HepG2 (cell line): ENCODE data around the gene TFF2. TPM values are rescaled to one million over a fixed set of nuclear protein-coding genes. Genes with fewer than 3 reads are reported as not detected.

Experiments used
- FIP1L1 ChIP-seq: fragments of 200-400 bp; formaldehyde crosslinking; IDR thresholded peaks from 2 replicates; pipeline ENCODE4 v1.6.1; 2018; ENCODE audit warnings: low read depth, mild to moderate bottlenecking, low read length, moderate library complexity, borderline replicate concordance; ENCODE audit not compliant: insufficient read depth
- GATAD2A ChIP-seq: IDR thresholded peaks from 2 replicates; pipeline ENCODE4 v1.6.1; 2016
- HOXA7 ChIP-seq: sonication (generic); formaldehyde crosslinking; IDR thresholded peaks from 2 replicates; pipeline ENCODE4 v1.8.1; 2022; ENCODE audit warnings: mild to moderate bottlenecking, missing genetic modification reagents, moderate library complexity
- IRX3 ChIP-seq: sonication (generic); formaldehyde crosslinking; IDR thresholded peaks from 2 replicates; pipeline ENCODE4 v1.8.1; 2023; ENCODE audit warnings: mild to moderate bottlenecking, low read depth, missing genetic modification reagents, borderline replicate concordance
- NFYB ChIP-seq: sonication (generic); formaldehyde crosslinking; IDR thresholded peaks from 2 replicates; pipeline ENCODE4 v1.4.0; 2020; ENCODE audit warnings: missing genetic modification reagents
- PRDM10 ChIP-seq: sonication (generic); formaldehyde crosslinking; IDR thresholded peaks from 2 replicates; pipeline ENCODE4 v1.4.0; 2020; ENCODE audit warnings: low read depth, missing genetic modification reagents
- RFX5 ChIP-seq: IDR thresholded peaks from 2 replicates; pipeline ENCODE4 v1.6.1; 2011; ENCODE audit warnings: low read depth, low read length, improper control_type of control experiment
- SAP130 ChIP-seq: IDR thresholded peaks from 2 replicates; pipeline ENCODE4 v1.6.1; 2016; ENCODE audit warnings: low read depth
- SP1 ChIP-seq, 2 experiments: fragments of 450-650 bp in 1 of 2; sonication (generic) in 1 of 2; formaldehyde crosslinking in 1 of 2; IDR thresholded peaks; 2 replicates each; pipeline versions ENCODE4 v1.4.0 to v1.6.1; 2016 to 2020; ENCODE audit warnings: missing genetic modification reagents in 1 of 2
- TMF1 ChIP-seq: sonication (generic); formaldehyde crosslinking; IDR thresholded peaks from 2 replicates; pipeline ENCODE4 v1.8.1; 2022; ENCODE audit warnings: low read depth, missing genetic modification reagents
- WIZ ChIP-seq: sonication (generic); formaldehyde crosslinking; IDR thresholded peaks from 2 replicates; pipeline ENCODE4 v1.5.1; 2020; ENCODE audit warnings: mild to moderate bottlenecking, missing genetic modification reagents
- ZMAT5 ChIP-seq: sonication (generic); formaldehyde crosslinking; IDR thresholded peaks from 2 replicates; pipeline ENCODE4 v1.5.0; 2020; ENCODE audit warnings: mild to moderate bottlenecking, low read depth, missing genetic modification reagents, borderline replicate concordance
- ZNF343 ChIP-seq: sonication (generic); formaldehyde crosslinking; IDR thresholded peaks from 2 replicates; pipeline ENCODE4 v1.4.0; 2020; ENCODE audit warnings: mild to moderate bottlenecking, missing genetic modification reagents
- ZNF550 ChIP-seq: sonication (generic); formaldehyde crosslinking; IDR thresholded peaks from 2 replicates; pipeline ENCODE4 v1.4.0; 2020; ENCODE audit warnings: mild to moderate bottlenecking, missing genetic modification reagents, borderline replicate concordance
- ZSCAN31 ChIP-seq: sonication (generic); formaldehyde crosslinking; IDR thresholded peaks from 2 replicates; pipeline ENCODE4 v1.5.0; 2020; ENCODE audit warnings: low read depth, mild to moderate bottlenecking, missing genetic modification reagents
- polyA plus RNA-seq, 8 experiments: library from polyadenylated mRNA; depleted of rRNA in 3 of 8; stranded (reverse) in 7 of 8; unstranded in 1 of 8; fragments of >200 nt; fragmentation: Illumina TruSeq in 4 of 8; extraction: Trizol in 4 of 8; gene quantifications; 2 replicates each; pipeline versions ENCODE4 v1.2.1 to v1.2.3, GENCODE V29; 2011 to 2016; ENCODE audit warnings: low read depth in 4 of 8, missing spikeins in 1 of 8, mixed read lengths in 1 of 8; ENCODE audit not compliant: insufficient read depth in 1 of 8
- total RNA-seq, 5 experiments: library from RNA; depleted of rRNA; stranded (reverse); fragments of >200 nt; fragmentation: Illumina TruSeq; extraction: Trizol; gene quantifications; 2 replicates each; pipeline ENCODE4 v1.2.3, GENCODE V29; 2016; ENCODE audit warnings: low read depth in 1 of 5
- TF ChIP-seq, protein P1 (sequence below), 2 experiments: fragments of 450-650 bp in 1 of 2; sonication (generic) in 1 of 2; formaldehyde crosslinking in 1 of 2; IDR thresholded peaks; 2 replicates each; pipeline versions ENCODE4 v1.6.1 to v1.8.0; 2016 to 2022; ENCODE audit warnings: antibody characterized with exemption in 1 of 2, mild to moderate bottlenecking in 1 of 2, missing genetic modification reagents in 1 of 2

TFF2 gene
- total and polyA plus RNA-seq, 2 of the 13 experiments (the other 11 are each of a cell fraction or from before 2014, with no cell fraction given): 1.5 TPM; not detected in 1

DNA sequence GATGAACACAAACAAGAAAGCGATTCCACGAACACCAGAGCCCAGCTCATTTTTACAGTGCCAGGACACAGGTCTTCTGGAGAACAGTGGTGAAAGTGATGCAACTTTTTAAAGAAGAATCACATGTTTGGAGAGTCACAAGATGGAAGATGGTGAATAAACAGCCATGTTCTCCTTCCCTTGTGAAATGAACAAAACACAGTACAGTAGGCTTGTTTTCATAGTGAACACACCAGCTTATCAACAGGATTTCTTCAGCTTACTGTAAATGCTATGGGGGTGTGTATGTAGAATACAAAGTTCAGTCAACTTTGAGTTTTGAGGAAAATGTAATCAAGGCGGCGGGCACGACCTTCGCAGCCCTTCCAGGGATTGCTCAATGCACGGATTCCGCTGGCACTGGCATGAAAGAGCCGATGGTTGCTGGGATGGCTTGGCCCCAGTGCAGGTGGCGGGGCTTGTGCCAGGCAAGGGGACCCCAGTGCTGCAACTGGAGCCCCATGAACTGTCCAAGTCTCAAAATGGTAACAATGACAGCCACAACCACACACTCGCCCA, 35.3 kb upstream of the TFF2 start (continued):
- TF ChIP-seq GATAD2A (CRISPR knock-in tag): peak; percentile 98
- TF ChIP-seq PRDM10 (CRISPR knock-in tag): no peak
- TF ChIP-seq NFYB (CRISPR knock-in tag): no peak
- TF ChIP-seq SAP130 (CRISPR knock-in tag): peak; percentile 86
- TF ChIP-seq, protein P1, sequence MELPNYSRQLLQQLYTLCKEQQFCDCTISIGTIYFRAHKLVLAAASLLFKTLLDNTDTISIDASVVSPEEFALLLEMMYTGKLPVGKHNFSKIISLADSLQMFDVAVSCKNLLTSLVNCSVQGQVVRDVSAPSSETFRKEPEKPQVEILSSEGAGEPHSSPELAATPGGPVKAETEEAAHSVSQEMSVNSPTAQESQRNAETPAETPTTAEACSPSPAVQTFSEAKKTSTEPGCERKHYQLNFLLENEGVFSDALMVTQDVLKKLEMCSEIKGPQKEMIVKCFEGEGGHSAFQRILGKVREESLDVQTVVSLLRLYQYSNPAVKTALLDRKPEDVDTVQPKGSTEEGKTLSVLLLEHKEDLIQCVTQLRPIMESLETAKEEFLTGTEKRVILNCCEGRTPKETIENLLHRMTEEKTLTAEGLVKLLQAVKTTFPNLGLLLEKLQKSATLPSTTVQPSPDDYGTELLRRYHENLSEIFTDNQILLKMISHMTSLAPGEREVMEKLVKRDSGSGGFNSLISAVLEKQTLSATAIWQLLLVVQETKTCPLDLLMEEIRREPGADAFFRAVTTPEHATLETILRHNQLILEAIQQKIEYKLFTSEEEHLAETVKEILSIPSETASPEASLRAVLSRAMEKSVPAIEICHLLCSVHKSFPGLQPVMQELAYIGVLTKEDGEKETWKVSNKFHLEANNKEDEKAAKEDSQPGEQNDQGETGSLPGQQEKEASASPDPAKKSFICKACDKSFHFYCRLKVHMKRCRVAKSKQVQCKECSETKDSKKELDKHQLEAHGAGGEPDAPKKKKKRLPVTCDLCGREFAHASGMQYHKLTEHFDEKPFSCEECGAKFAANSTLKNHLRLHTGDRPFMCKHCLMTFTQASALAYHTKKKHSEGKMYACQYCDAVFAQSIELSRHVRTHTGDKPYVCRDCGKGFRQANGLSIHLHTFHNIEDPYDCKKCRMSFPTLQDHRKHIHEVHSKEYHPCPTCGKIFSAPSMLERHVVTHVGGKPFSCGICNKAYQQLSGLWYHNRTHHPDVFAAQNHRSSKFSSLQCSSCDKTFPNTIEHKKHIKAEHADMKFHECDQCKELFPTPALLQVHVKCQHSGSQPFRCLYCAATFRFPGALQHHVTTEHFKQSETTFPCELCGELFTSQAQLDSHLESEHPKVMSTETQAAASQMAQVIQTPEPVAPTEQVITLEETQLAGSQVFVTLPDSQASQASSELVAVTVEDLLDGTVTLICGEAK (IDR thresholded peaks at IDR 0.05): no peak
- TF ChIP-seq, protein P1 (CRISPR knock-in tag; IDR thresholded peaks at IDR 0.05): peak; percentile 41; the same call in 1 of the 2 replicates
- no peak for TF ChIP-seq ZMAT5 (CRISPR knock-in tag)
- no peak for TF ChIP-seq WIZ
- TF ChIP-seq HOXA7 (CRISPR knock-in tag): no peak
- no peak for TF ChIP-seq FIP1L1
- no peak for TF ChIP-seq ZNF550 (CRISPR knock-in tag)
- TF ChIP-seq ZSCAN31: no peak
- TF ChIP-seq SP1 (IDR thresholded peaks at IDR 0.05): no peak
- TF ChIP-seq SP1 (CRISPR knock-in tag; IDR thresholded peaks at IDR 0.05): 0 out of 2 replicates have a peak, but pooled peaks have one; percentile 6
- TF ChIP-seq TMF1 (CRISPR knock-in tag): no peak
- TF ChIP-seq ZNF343 (CRISPR knock-in tag): no peak
- TF ChIP-seq RFX5: no peak
- no peak for TF ChIP-seq IRX3
